IPS DF 6.9 (cell line): ENCODE data around the gene P2RX1.

ENCODE experiments used
- DNase-seq: peaks from one replicate; pipeline ENCODE4 v3.0.0-alpha.2; 2013; ENCODE audit warnings: low read depth, low spot score
- H3K27ac ChIP-seq: one replicate; pipeline ENCODE4 v1.5.1; 2013; ENCODE audit warnings: low read length, control low read depth
- H3K27me3 ChIP-seq: 2 replicates; pipeline ENCODE4 v1.6.1; 2013; ENCODE audit warnings: mild to moderate bottlenecking, low read length; ENCODE audit not compliant: control insufficient read depth, insufficient read depth
- H3K36me3 ChIP-seq: 2 replicates; pipeline ENCODE4 v1.6.1; 2013; ENCODE audit warnings: low read length; ENCODE audit not compliant: control insufficient read depth, insufficient read depth
- H3K4me1 ChIP-seq: 2 replicates; pipeline ENCODE4 v1.6.1; 2013; ENCODE audit warnings: low read length; ENCODE audit not compliant: control insufficient read depth, insufficient read depth
- H3K4me3 ChIP-seq: 2 replicates; pipeline ENCODE4 v1.5.1; 2013; ENCODE audit warnings: mild to moderate bottlenecking, low read length
- H3K9me3 ChIP-seq: 2 replicates; pipeline ENCODE4 v1.6.1; 2013; ENCODE audit warnings: low read length, inconsistent platforms; ENCODE audit not compliant: control insufficient read depth, insufficient read depth
- WGBS: extraction: QIAGEN DNeasy Blood & Tissue Kit; methylation state at CpG from one replicate; pipeline ENCODE4 v1.1.7; 2013; ENCODE audit warnings: mixed read lengths, missing lambda C conversion rate; ENCODE audit not compliant: insufficient read length, insufficient coverage; 5-methylcytosine and 5-hydroxymethylcytosine counted together

P2RX1 gene

DNA sequence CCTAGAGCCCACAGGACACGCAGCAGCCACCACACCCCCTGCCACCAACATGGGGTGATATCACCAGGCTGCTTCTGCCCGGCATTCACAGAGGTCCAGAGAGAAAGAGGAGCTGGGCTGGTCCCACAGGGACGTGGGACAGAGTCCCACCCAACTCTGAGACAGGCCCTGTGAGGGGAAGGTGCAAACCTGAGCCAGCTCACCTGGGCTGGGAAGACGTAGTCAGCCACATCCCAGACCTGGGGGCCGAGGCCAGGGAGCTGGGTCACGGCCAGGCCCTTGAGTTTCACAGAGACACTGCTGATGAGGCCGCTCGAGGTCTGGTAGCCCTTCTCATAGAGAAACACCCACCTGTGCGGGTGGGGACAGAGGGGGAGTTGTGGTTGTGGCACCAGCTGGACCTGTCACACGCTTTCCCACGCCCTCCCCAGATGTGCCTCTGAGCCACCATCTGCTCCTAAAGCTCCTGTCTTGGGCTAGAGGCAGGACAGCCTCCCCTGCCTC lies 11.2 kb downstream of the P2RX1 start:
- H3K27me3 ChIP-seq, result no peaks in the 10 kb centered on the region
- no peak overlapping the region for H3K4me3 ChIP-seq
- WGBS, result no CpG with 5 or more reads among the region's 11 CpGs
- no peak for DNase-seq
- H3K9me3 ChIP-seq, result no peaks in the 10 kb centered on the region
- H3K4me1 ChIP-seq, result peaks cover 18% of the 10 kb centered on the region
- no peaks in the 10 kb centered on the region for H3K36me3 ChIP-seq
- H3K27ac ChIP-seq, result no peak overlapping the region

DNA sequence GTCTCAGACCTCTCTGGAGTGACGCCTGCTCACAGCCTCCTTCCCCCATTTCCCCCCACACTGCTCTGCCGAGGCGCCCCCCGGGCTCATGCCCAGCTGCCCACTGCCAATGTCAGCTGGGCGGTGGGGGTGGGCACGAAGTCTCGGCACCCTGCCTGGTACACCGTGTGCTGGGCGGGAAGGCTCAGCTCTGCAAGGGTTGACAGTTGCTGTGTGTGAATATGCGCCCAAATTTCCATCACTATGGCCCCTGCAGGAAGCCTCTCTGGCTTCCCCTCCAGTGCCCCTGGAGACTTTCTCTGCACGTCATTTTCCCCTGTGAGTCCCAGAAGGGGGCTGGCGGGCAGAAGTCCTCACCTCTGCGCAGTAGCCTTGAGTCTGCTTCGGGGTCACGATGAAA lies 11.8 kb downstream of the P2RX1 start:
- Histone ChIP-seq H3K4me3 (no peak overlapping the region), H3K27ac (no peak overlapping the region), H3K36me3 (no peaks in the 10 kb centered on the region), H3K4me1 (peaks cover 18% of the 10 kb centered on the region), H3K9me3 (no peaks in the 10 kb centered on the region), H3K27me3 (no peaks in the 10 kb centered on the region)
- no CpG with 5 or more reads among the region's 15 CpGs for WGBS
- DNase-seq, result no peak

DNA sequence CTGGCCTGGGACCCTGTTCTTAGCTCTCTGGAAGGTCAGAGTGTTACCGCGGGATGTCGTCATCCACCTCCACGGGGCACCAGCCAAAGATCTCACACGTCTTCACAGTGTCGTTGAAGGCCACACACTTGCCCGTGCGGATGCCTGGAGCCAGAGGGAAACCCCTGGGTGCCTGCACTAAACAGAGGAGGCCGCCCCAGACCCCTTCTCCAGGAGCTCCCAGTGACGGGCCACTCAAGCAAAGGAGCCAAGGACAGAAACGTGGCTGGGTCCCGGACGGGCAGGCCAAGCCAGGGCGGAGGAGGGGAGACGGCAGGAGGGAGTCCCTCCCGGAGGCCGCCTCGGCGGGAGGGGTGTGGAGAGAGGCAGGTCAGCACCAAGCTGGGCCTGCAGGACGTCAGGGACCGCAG lies 12.4 kb downstream of the P2RX1 start:
- no peaks in the 10 kb centered on the region for H3K9me3 ChIP-seq
- no peak overlapping the region for H3K27ac ChIP-seq
- H3K27me3 ChIP-seq, result no peaks in the 10 kb centered on the region
- no peak for DNase-seq
- no peak overlapping the region for H3K4me3 ChIP-seq
- no CpG with 5 or more reads among the region's 21 CpGs for WGBS
- no peaks in the 10 kb centered on the region for H3K36me3 ChIP-seq
- peaks cover 18% of the 10 kb centered on the region for H3K4me1 ChIP-seq

GRCh38 chr17:3903051-3903825 lies 13.0 kb downstream of the P2RX1 start:
- Histone ChIP-seq H3K27me3 (no peaks in the 10 kb centered on the region), H3K9me3 (no peaks in the 10 kb centered on the region), H3K4me1 (peaks cover 18% of the 10 kb centered on the region), H3K36me3 (no peaks in the 10 kb centered on the region), H3K4me3 (no peak overlapping the region), H3K27ac (no peak overlapping the region)
- WGBS, result no CpG with 5 or more reads among the region's 25 CpGs
- DNase-seq, result no peak

DNA sequence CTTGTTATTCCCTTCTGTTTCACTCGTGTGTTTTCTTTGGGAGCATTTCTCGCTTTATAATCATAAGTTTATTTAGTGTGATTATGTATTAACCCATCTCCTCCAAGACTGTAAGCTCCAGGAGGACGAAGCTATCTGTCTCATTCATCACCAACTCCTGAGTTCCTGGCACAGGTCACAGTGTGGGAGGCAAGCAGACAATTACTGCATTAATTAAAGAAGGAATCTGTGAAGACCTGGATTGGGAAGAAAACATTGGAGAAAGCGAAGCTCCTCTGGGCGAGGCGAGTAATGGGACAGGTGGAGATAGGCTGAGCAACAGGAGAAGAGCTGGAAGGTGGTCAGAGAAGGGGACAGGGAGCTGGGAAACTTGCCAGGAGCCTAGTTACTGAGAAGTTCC lies 15.6 kb downstream of the P2RX1 start:
- no peak overlapping the region for H3K4me3 ChIP-seq
- no peak for DNase-seq
- peaks cover 18% of the 10 kb centered on the region for H3K4me1 ChIP-seq
- no peaks in the 10 kb centered on the region for H3K27me3 ChIP-seq
- no peaks in the 10 kb centered on the region for H3K9me3 ChIP-seq
- WGBS, result no CpG with 5 or more reads among the region's 6 CpGs
- H3K36me3 ChIP-seq, result no peaks in the 10 kb centered on the region
- H3K27ac ChIP-seq, result no peak overlapping the region

DNA sequence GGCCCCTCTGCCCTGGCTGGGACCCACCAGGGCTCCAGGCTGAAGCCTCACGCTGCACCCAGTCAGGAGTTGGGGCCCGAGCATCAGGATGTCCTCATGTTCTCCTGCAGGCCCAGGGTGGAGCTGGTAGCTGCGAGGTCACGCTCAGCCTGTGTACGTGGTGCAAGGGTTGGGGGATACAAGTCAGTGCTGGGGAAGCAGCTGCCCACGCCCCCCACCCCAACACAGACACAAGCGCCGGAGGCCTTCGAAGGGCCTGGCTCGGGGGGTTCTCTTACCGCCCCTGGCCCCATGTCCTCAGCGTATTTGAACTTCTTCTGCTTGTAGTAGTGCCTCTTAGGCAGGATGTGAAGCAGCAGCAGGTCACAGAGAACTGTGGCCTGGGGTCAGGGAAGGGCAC lies 18.5 kb downstream of the P2RX1 start:
- WGBS, result no CpG with 5 or more reads among the region's 12 CpGs
- H3K4me1 ChIP-seq, result 0 out of 2 replicates have a peak, but pooled peaks cover 2% of the 10 kb centered on the region
- H3K27me3 ChIP-seq, result no peaks in the 10 kb centered on the region
- H3K27ac ChIP-seq, result no peak overlapping the region
- H3K9me3 ChIP-seq, result no peaks in the 10 kb centered on the region
- no peak overlapping the region for H3K4me3 ChIP-seq
- no peaks in the 10 kb centered on the region for H3K36me3 ChIP-seq
- DNase-seq, result no peak

- WGBS, result no CpG with 5 or more reads among the region's 6 CpGs
Measured at GRCh38 chr17:3896968-3897235, 19.4 kb downstream of the P2RX1 start.

GRCh38 chr17:3896108-3896967 lies 19.9 kb downstream of the P2RX1 start:
- no peak overlapping the region for H3K27ac ChIP-seq
- WGBS, result no CpG with 5 or more reads among the region's 15 CpGs

More at GRCh38 chr17:3896968-3897235, 19.4 kb downstream of the P2RX1 start:
- DNase-seq, result no peak
- Histone ChIP-seq H3K4me1 (0 out of 2 replicates have a peak, but pooled peaks cover 4% of the 10 kb centered on the region), H3K27ac (no peak overlapping the region), H3K9me3 (no peaks in the 10 kb centered on the region), H3K36me3 (no peaks in the 10 kb centered on the region), H3K27me3 (no peaks in the 10 kb centered on the region), H3K4me3 (no peak overlapping the region)

DNA sequence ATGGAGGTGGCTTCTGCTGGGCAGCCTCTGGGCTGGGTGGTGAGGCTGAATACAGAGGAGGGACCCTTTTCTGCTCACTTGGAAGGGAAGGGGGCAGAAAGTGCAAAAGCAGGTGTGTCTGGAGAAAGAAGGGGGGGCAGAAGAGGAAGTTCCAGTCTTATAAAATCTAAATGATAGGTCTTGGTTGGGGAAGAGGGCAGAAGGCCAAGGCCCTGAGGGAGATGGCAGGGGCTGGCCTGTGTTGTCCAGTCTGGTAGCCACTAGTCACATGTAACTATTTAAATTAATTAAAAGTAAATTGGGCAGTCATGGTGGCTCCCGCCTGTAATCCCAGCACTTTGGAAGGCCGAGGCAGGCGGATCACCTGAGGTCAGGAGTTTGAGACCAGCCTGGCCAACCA lies 20.9 kb downstream of the P2RX1 start:
- peaks cover 11% of the 10 kb centered on the region for H3K4me1 ChIP-seq
- H3K27me3 ChIP-seq, result no peaks in the 10 kb centered on the region
- no CpG with 5 or more reads among the region's 3 CpGs for WGBS
- no peak overlapping the region for H3K27ac ChIP-seq
- no peaks in the 10 kb centered on the region for H3K9me3 ChIP-seq
- H3K4me3 ChIP-seq, result no peak overlapping the region
- DNase-seq, result no peak
- H3K36me3 ChIP-seq, result no peaks in the 10 kb centered on the region

More at GRCh38 chr17:3896108-3896967, 19.9 kb downstream of the P2RX1 start:
- Histone ChIP-seq H3K9me3 (no peaks in the 10 kb centered on the region), H3K27me3 (no peaks in the 10 kb centered on the region), H3K4me3 (no peak overlapping the region), H3K36me3 (no peaks in the 10 kb centered on the region), H3K4me1 (peaks cover 7% of the 10 kb centered on the region; the same call in 1 of the 2 replicates)
- no peak for DNase-seq

GRCh38 chr17:3894911-3895343 lies 21.3 kb downstream of the P2RX1 start:
- Histone ChIP-seq H3K4me1 (peaks cover 13% of the 10 kb centered on the region), H3K36me3 (no peaks in the 10 kb centered on the region), H3K4me3 (no peak overlapping the region), H3K9me3 (no peaks in the 10 kb centered on the region), H3K27ac (no peak overlapping the region), H3K27me3 (no peaks in the 10 kb centered on the region)
- no peak for DNase-seq
- WGBS, result no CpG with 5 or more reads among the region's 2 CpGs
